GM18517 (cell line): ENCODE data around the gene TNFRSF8.

Experiments
- ATAC-seq: cut with Tn5 transposase; IDR thresholded peaks from one replicate; pipeline ENCODE4 v1.9.1; 2021; ENCODE audit warnings: mild to moderate bottlenecking, moderate library complexity; ENCODE audit not compliant: unreplicated experiment

TNFRSF8 gene

GRCh38 chr1:12185036-12185917, 122.2 kb downstream of the TNFRSF8 start:
- ATAC-seq, result no peak

- no peak for ATAC-seq
These were observed 123.0 kb downstream of the TNFRSF8 start for GRCh38 chr1:12185918-12186678.

- no peak for ATAC-seq
These were observed 123.5 kb downstream of the TNFRSF8 start for GRCh38 chr1:12186679-12186985.

GRCh38 chr1:12188115-12188514, 125.0 kb downstream of the TNFRSF8 start:
- ATAC-seq, result no peak

GRCh38 chr1:12188657-12189327, 125.7 kb downstream of the TNFRSF8 start:
- no peak for ATAC-seq

GRCh38 chr1:12189328-12189682, 126.2 kb downstream of the TNFRSF8 start:
- ATAC-seq, result no peak

GRCh38 chr1:12191242-12192032, 128.3 kb downstream of the TNFRSF8 start:
- no peak for ATAC-seq
